Femur (tissue), 1 donor: ENCODE measurements around the gene ZKSCAN4.

Source experiments
- DNase-seq: peaks from one replicate; pipeline ENCODE4 v3.0.0-alpha.2; 2017

ZKSCAN4 gene

DNA sequence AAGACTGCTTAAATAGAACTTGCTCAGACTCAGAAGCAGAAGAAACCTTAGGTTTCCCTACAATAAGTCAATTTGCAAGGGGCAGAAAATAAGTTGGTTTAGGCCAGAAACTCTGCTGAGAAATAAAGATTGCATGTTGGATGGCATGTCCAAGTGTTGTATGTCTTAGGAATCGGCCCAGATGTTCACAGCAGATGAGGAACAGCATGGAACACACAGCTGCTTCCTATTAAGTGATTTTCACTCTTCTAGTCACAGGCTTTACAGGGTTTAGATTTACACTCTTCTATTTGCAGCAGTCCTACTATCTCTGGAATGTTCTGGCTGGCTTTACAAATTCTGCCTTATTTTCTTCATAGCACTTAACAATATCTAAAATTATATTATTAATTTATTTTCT is 3.2 kb downstream of the ZKSCAN4 start:
- no peak for DNase-seq

DNA sequence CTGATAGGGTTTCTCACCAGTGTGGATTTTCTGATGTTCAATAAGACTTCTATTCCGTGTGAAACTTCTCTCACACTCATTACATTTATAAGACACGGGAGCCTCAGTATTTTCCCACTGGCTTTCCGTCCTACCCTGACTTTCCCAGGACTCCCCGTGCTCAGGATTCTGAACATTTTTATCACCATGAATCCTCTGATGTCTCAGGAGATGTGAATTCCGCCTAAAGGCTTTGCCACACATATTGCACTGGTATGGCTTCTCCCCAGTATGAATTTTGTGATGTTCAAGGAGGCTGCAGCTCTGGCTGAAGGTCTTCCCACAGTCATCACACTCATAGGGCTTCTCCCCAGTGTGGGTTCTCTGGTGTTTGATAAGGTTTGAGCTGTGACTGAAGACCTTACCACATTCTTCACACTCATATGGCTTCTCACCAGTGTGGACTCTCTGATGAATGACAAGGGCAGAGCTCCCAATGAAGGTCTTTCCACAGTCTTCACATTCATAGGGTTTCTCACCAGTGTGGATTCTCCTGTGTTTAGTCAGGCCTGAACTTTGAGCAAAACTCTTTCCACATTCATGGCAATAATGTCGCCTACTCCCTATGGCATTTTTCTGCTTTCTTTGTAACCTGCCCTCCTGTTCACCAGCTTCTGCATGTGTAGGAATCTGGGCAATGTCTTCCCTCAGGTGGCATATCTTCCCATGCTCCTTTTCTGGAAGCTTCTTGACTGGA is 6.7 kb downstream of the ZKSCAN4 start:
- no peak for DNase-seq

DNA sequence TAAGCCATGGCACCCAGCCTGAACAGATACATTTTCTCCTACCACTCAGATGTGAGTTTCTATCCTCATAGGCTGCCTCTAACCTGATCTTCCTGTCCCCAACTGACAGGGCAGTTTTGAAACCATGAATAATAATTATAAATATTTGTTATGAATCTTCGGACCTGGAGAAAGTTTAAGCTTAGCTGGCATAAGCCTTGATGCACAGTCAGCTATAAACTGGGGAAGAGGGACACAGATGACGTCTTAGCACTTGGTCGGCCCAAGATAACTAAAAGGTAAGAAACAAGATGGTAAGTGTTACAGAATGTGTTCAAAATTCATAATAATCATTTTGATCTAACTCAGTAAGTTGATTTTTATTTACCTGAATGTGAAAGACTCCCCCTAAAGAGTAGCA is 8.1 kb downstream of the ZKSCAN4 start:
- no peak for DNase-seq

DNA sequence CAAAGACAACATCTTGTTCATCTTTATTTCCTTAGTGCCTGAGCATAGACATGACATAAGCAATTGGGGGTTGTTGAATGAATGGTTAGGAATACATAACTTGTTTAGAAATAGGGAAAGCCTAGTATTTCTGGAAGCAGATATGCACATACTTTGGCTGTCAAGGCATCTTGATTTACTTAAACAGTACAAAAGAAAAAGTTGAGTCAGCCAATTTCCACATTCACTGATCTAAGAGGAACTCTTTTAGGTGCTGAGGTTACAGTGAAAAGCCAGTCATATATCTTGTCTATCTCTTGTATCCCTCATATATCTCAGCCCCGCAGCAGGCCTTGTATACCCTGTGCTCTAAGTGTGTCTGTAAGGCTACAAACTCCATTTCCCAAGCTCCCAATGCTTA is 11.6 kb downstream of the ZKSCAN4 start:
- no peak for DNase-seq

DNA sequence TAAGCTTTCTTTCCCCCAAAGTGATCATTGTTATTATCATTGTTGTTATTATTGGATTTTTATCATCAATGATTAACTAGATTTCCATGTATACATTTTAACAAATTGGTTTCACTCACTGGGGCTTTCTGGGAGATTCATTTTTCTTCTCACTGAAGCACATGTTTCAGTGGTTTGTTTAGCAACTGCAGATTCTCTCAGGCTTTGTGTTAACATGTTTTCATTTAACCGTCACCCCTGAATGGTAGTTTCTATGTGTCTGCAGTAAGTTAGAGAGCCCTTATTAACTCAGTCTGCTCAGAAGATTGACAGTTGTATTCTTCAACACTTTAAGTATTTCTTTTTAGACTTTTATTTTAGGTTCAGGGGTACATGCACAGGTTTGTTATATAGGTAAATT is 12.4 kb downstream of the ZKSCAN4 start:
- DNase-seq = no peak

DNA sequence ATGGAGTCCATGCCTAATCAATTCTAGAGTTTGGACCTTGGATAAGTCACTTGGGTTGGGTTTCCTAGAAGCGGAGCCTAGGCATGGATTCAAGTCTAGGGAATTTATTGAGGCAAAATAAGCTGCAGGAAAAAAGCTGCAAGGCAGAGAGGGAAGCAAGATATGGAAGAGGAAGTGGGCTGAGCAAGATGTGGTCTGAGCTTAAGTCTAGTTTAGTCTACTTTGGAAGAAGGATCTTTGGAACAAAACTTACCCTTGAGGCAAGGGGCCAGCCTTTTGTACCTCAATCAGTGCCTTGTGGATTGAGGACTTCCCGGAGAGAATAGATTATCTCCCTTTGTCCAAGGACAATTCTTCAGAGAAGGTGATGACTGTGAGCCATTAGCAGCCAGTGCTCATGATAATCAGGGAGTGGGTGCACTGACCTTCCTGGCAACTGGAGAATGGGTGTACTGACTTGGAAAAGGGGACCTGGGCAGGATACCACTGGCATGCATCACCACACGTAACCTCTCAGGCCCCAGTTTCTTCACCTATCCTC is 16.1 kb downstream of the ZKSCAN4 start:
- no peak for DNase-seq

DNA sequence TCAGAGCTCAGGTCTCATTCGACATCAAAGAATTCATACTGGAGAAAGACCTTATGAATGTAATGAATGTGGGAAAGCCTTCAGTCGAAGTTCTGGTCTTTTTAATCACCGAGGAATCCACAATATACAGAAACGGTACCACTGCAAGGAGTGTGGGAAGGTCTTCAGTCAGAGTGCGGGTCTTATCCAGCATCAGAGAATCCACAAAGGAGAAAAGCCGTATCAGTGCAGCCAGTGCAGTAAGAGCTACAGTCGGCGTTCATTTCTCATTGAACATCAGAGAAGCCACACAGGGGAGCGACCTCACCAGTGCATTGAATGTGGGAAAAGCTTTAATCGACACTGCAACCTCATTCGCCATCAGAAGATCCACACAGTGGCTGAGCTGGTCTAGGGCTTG is 19.3 kb downstream of the ZKSCAN4 start:
- DNase-seq = no peak

DNA sequence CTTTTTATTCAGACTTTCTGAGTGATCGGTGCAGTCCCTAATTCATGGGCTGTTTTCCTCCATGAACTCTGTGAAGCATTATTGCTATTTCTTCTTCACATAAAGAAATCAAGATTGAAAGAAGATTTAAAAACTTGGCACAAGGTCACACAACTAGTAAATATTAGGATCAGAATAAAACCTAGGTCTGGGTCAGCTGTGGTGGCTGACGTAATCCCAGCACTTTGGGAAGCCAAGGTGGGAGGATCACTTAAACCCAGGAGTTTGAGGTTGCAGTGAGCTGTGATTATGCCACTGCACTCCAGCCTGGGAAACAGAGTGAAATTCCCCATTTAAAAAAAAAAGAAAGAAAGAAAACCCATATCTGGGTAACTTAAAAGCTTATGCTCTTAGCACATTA is 25.6 kb downstream of the ZKSCAN4 start:
- DNase-seq = no peak

DNA sequence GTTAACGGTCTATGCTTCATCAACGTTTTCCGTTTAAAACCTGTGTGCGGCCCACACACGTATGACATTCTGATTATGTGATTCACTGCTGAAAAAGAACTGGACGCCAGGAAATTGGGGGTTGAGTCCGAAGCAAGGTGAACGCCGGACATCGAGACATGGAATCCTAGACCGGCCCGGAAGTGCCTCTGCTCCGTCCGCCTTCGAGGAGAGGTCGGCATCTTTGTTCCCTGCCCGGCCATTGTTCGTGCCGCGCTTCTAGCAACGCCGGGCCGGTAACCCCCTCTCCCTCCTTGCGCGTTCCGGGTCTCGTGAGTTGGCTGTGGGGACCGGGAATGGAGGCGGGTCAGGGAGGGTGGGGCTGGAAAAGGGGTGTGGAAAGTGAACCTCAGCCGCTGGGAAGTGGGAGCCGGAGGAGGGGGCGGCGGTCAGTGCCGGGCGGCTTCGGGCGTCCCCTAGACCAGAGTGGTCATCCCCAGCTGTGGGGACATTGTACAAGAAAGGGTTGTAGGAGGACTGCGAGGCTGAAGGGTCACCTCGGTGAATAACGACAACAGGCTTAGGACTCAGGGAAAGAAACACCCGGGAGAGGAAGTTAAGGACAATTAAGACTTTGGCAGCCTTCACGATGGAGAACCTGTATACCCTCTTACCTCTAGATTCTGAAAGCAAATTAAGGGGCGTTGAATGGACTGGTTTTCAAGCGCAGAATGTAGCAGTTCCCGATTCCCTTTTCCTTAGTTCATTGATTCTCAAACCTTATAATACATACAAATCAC is 26.8 kb downstream of the ZKSCAN4 start, which contains the start of gene ZSCAN9:
ZSCAN9 (plus strand) TSS at position 220 of the 779 bp plus-strand sequence. CDS start 1,810 bp downstream, outside the sequence.
- DNase-seq = peak; percentile 90

DNA sequence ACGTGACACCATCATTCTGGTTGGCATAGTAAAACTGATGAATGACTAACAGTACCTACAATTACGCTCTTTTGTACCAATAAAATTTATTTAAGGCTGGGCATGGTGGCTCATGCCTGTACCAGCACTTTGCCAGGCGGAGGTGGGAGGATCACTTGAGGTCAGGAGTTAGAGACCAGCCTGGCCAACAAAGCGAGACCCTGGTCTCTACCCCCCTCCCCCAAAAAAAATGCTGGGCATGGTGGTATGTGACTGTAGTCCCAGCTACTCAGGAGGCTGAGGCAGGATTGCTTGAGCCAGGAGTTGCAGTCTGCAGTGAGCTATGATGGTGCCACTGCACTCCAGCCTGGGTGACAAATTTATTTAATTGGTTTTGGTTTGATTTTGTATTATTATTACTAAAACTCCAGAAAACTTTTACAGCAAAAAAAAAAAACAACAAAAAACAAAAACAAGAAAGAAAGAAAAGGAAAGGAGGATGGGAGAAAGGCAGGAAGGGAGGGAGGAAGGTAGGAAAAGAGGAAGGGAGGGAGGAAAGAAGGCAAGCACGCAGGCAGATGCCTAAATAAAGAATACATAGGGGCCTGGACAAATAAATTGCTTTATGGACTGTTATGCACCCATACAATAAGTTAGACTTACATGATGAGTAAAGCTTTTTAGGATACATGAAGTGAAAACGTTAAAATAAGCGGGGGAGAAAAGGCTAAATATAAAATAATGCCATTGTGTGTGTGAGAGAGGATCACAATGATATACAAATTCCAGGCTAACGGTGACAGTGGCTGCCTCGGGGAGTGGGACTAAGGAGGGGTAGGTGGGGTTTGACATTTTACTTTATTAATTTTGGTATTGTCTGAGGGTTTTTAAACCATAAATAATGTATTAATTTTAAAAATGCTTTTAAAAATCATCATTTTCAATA is 27.7 kb downstream of the ZKSCAN4 start:
- DNase-seq = no peak

DNA sequence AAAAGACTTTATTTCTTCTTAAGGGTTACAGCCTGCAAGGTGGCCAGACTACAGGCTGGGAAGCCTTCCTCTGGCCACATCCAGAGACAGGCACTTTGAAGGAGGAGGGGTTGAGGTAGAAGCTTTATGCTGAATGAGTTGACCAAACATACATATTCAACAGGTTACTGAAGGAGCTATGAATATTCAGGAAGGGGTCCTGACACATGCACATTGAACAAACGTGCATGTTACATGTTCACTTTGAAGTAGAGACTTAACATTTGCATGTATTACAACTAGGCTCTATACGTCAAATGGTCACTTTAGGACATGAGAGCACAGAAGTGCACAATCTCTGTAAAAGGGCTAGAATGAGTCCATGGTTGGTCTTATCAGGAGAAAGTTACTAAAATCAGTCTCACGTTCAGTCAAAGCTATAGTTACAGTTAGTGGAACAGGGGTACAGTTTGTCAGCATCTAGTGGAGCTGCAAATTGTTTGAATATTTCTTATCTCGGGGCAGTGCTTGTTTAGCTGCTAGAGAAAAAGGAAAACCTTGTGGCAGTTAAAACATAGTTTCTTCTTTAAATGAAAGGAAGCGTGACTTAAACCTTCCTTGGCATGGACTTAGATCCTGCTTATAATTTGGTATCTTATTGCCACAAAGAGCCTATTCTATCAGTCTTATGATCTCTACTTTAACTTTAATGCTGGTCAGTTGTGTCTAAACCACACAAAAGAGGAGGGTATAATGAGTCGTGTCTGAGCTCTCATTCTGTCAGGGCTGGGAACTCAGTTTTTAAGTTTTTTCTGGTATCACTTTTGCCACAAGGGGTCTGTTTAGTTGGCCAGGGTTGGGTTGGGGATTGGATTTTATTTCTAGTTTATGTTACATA is 31.6 kb downstream of the ZKSCAN4 start:
- no peak for DNase-seq

DNA sequence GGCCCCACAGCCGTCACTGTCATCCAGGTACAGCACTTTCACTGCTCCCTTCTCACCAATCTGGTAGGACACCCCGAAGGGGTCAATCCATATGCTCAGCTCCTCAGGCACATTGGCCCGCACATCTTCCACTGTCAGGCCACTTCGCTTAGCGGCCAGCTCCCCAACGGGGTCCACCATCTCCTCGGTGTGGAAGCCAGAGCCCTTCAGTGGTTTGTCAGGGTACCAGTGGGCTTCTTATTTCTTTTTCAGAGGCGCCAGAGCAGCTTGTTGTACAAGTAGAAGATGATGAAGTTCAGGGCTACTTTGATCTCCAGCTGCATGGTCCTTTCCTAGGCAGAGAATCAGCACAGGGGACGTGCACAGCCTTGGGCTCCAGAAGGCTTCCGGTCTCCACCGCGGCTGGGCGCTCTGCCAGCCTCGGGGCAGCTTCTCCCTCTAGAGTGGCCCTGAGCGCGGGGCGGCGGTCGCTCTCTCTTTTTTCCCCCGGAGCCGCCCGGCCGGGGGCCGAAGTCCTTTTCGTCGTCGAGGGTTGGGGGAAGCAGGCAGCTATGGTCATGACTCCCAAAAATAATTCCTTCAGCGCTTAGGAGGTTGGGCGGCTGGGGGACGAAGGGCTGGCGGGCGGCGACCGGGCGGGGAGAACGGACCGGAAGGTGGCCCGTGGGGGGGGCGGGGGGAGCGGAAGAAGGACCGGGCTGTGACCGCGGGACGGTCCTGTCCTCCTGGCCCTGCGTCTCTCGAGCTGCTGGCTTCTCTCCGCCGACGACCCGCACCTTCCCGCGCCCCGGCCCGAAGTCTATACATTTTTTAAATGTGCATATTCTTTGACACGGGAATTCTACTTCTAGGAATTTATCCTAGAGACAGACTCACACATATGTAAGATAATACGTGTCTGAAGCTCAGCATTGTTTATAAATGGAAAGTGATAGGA is 33.5 kb downstream of the ZKSCAN4 start:
- DNase-seq = peak; percentile 81

DNA sequence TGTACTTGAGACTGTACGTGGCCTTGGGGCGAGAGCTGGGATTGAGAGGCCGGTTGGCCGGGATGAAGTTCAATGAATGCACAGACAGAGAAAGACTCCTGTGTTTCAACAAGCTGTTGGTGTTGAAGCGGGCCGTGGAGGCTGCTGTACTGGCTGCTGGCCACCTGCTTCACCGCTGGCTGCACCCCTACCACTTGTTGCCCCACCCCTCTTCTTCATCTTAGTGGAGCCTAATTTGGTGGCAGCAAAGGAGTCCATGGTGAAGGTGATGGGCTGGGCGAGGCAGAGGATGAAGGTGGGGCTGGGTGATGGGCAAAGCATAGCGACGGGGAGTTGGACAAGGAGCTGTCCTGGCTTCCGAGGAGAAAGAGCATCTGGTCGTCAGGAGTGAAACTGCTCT is 34.2 kb downstream of the ZKSCAN4 start:
- DNase-seq = no peak

DNA sequence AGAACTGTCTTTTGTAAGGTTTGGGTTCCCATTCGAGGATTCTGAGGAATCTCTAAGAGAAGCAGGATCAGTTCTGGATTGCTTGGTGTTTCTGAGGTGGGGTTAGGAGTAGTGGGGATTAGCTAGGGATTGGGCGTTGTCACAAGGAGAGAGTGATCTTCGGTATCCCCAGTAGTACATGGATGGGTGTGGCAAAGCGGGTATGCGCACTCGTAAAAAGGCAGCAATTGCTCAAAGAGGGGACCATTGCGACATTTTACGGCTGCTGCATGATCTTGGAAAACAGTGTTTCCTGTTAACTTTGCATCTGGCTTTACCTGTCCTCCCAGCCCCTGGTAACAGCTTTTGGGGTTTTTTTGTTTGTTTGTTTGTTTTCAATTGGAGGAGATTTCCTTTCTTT is 36.6 kb downstream of the ZKSCAN4 start:
- DNase-seq = no peak

DNA sequence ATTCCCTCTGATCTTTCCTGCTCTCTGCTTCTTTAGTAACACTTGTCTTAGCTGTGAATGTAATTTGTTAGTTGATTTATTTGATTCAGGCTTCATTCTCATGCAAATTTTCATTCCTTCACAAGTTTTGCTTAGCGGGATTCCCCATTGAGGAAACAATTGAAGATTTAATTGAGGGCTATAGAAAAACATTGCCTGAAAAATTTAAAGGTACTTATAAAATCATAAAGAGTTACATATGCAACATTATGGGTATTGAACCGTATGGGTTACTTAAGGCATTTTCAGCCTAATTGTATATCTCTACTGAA is 38.9 kb downstream of the ZKSCAN4 start:
- no peak for DNase-seq

DNA sequence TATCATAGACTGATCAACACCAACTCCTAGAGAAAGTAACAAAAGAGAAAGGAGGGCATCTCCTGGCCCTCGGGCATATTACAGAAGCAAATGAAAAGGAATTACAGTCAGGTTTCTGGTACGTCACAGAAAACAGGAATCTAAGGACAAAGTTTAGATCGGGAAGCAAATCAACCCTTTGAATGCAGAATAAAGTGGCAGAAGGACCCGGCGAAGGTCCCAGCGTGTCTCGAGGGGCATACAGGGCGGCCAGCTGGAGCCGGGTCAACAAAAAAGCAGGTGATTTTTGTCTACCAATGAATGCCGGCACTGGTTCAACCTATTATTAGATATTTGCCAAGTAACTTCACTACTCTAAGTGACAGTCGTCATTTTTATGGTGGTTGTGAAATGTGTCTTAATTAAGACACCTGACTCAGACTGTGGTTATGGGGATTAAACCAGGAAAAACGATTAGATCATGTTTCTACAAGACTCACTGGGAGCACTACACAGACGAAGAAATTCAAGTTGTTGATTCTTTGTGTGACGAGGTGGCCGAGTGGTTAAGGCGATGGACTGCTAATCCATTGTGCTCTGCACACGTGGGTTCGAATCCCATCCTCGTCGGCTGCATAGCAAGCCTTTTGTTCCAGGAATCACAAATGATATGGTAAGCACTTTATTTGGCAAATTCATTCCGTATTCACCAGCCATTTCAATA is 39.4 kb downstream of the ZKSCAN4 start:
- peak; percentile 46 for DNase-seq

DNA sequence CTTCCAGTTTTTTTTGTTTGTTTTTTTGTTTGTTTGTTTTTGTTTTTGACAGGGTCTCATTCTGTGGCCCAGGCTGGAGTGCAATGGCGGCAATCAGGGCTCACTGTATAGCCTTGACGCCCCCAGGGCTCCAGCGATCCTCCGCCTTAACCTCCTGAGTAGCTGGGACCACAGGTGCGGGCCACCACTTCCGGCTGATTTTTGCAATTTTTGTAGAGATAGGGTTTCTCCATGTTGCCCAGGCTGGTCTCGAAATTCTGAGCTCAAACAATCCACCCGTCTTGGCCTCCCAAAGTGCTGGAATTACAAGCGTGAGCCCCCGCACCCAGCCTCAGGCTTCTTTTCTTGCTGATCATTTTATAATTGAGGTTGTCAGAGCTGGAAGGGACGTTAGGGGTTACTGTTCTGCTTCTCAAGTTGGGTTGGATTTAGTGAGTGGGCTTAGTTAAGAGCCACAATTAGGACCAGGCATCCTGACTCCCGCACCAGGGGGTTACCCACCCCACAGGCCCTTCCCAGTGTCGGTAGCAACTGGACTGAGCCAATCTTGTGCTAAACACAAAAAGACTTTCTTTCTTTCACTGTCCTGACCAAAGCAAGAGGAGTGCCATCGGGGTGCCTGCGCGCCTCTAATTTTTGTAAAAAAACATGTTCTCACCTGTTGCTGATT is 40.1 kb downstream of the ZKSCAN4 start:
- no peak for DNase-seq

DNA sequence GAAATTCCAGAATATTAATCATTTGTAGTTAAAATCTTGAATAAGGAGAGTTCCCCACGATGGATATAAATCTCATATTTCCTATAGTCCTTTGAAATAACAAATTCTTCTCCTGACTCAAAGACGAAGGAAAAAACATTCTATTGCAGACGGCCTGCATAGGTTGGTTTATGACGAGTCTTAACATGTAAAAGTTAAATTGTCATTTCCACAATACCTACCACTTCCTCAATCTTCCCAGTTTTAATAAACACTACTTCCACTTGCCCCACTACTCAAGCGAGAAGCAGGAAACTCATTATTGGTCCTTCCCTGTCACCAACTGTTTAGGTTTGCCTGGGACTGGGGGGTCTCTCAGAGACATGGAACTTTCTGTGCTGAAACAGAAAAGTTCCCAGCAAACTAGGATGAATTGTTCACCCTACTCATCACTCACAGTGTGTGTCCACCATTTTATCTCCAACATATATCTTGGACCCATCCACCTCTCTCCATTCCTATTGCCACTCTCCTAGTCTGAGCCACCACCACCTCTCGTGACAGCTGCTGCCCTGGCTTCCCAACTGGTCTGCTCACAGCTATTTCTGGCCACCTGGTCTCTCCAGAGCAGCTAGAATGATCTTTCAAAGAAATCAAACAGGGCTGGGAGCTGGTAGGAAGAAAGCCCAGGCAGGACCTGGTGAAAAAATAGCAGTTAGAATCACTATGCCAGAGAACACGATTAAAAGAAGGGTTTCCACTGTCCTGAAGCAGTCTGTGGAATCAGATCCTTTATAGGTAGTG is 42.1 kb downstream of the ZKSCAN4 start:
- DNase-seq = peak; percentile 27
